Muscle of leg (tissue), 9 donors: ENCODE data around the gene LRP1. TPM values are rescaled to one million over a fixed set of nuclear protein-coding genes. Genes with fewer than 3 reads are reported as not detected.

Experiments
- polyA plus RNA-seq, 8 donors: library from polyadenylated mRNA; unstranded; fragments of 120-200 nt; gene quantifications; one replicate each; pipeline versions ENCODE4 v1.2.1 to v1.2.3, GENCODE V29; 2013; ENCODE audit warnings: inconsistent platforms in 1 of 8, low replicate concordance in 1 of 8; ENCODE audit not compliant: insufficient read length in 8 of 8, insufficient read depth in 1 of 8
- total RNA-seq: library from RNA; stranded (reverse); fragments of 120-200 nt; gene quantifications from one replicate; pipeline ENCODE4 v1.2.4, GENCODE V29; 2013

Gene LRP1
- total and polyA plus RNA-seq, 9 donors = 82.7 to 231 (median 160) TPM

Other genes with a start within 250 kb of the LRP1 start
- gene SDR9C7, start 194.1 kb upstream of the LRP1 start, total RNA-seq = 0.22 TPM
- under 1 TPM; 0.17 to 0.59 (median 0.24) TPM for gene SDR9C7, start 194.1 kb upstream of the LRP1 start, polyA plus RNA-seq
- 0.27 TPM for gene RDH16, start 170.9 kb upstream of the LRP1 start, total RNA-seq
- under 1 TPM; 0.12 to 0.50 (median 0.24) TPM for gene RDH16, start 170.9 kb upstream of the LRP1 start, polyA plus RNA-seq
- gene ZBTB39, start 121.9 kb upstream of the LRP1 start, total RNA-seq = 5.0 TPM
- gene ZBTB39, start 121.9 kb upstream of the LRP1 start, polyA plus RNA-seq = 1 to 10 TPM; 4.3 to 7.0 (median 5.8) TPM
- gene TAC3, start 112.0 kb upstream of the LRP1 start, total RNA-seq = 0.09 TPM
- gene TAC3, start 112.0 kb upstream of the LRP1 start, polyA plus RNA-seq = under 1 TPM in 2 of 8 donors, not detected in 6; 0.39 to 0.71 TPM
- 0.18 TPM for gene MYO1A, start 78.4 kb upstream of the LRP1 start, total RNA-seq
- 10 to 100 TPM in 1 of 8 donors, 1 to 10 TPM in 1, under 1 TPM in 6; 0.05 to 11.0 (median 0.21) TPM for gene MYO1A, start 78.4 kb upstream of the LRP1 start, polyA plus RNA-seq
- 14.3 TPM for gene NEMP1, start 49.7 kb upstream of the LRP1 start, total RNA-seq
- gene NEMP1, start 49.7 kb upstream of the LRP1 start, polyA plus RNA-seq = 10 to 100 TPM; 14.4 to 21.3 (median 16.4) TPM
- gene NAB2, start 39.4 kb upstream of the LRP1 start, total RNA-seq = 34.8 TPM
- 10 to 100 TPM; 30.6 to 42.8 (median 35.2) TPM for gene NAB2, start 39.4 kb upstream of the LRP1 start, polyA plus RNA-seq
- 26.9 TPM for gene STAT6, start 17.1 kb upstream of the LRP1 start, total RNA-seq
- gene STAT6, start 17.1 kb upstream of the LRP1 start, polyA plus RNA-seq = 10 to 100 TPM; 32.6 to 56.3 (median 37.1) TPM
- gene LRP1-AS, start 19.1 kb downstream of the LRP1 start, total RNA-seq = 0.66 TPM
- gene LRP1-AS, start 19.1 kb downstream of the LRP1 start, polyA plus RNA-seq = 1 to 10 TPM in 2 of 8 donors, under 1 TPM in 4, not detected in 2; 0.45 to 1.7 (median 0.85) TPM
- gene NXPH4, start 88.3 kb downstream of the LRP1 start, total RNA-seq = 1.2 TPM
- 1 to 10 TPM; 3.2 to 5.6 (median 3.9) TPM for gene NXPH4, start 88.3 kb downstream of the LRP1 start, polyA plus RNA-seq
- gene SHMT2, start 101.2 kb downstream of the LRP1 start, total RNA-seq = 53.4 TPM
- 10 to 100 TPM; 59.9 to 82.2 (median 71.8) TPM for gene SHMT2, start 101.2 kb downstream of the LRP1 start, polyA plus RNA-seq
- 202 TPM for gene STAC3, start 122.7 kb downstream of the LRP1 start, total RNA-seq
- gene STAC3, start 122.7 kb downstream of the LRP1 start, polyA plus RNA-seq = 100 to 1,000 TPM; 308 to 499 (median 427) TPM